A172 (cell line): ENCODE results near the gene CLIP1. TPM values are rescaled to one million over a fixed set of nuclear protein-coding genes. Genes with fewer than 3 reads are reported as not detected.

Source experiments
- DNase-seq: peaks from one replicate; pipeline ENCODE4 v3.0.0-alpha.2; 2015; ENCODE audit warnings: low spot score
- total RNA-seq: library from RNA; depleted of rRNA; stranded (reverse); fragments of >200 nt; shearing (Covaris generic); gene quantifications from 2 replicates; pipeline ENCODE4 v1.2.3, GENCODE V29; 2014

The CLIP1 gene
- total RNA-seq, 1 experiment from 2014 or later = 52.0 TPM

DNA sequence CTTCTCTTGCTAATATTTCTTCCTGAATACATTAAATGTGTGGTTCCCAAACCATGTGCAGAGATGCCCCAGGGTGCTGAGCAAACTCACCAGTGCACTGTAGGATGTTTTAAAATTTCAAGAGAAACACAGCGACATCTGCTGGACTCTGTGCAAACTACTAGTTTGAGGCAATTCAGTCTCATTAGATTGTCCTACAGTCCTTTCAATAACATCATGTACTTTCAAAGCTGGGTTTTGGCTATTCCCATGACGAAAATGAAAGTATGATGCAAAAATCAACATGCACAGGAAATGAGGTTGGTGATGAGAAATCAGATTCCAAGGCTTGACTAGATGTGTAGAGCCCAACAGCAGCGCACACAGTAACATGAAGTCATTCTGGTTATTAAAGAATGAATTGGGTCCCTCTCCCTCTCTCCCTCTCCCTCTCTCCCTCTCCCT is 66.3 kb downstream of the CLIP1 start:
- DNase-seq = peak; percentile 69

DNA sequence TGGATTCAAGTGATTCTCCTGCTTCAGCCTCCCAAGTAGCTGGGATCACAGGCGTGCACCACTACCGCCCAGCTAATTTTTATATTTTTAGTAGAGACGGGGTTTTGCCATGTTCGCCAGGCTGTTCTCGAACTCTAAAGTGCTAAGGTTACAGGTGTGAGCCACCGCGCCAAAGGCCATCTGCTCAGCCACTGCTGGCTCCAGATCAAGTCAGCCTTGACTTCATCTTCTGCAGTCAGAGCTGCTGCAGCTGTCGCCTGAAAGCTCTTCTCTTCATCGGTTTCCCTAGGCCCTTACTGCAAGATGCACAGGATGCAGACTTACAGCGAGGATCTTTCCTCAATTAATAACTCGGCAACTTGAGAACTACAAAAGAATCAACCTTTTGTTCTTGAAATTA is 66.8 kb downstream of the CLIP1 start:
- DNase-seq = no peak

DNA sequence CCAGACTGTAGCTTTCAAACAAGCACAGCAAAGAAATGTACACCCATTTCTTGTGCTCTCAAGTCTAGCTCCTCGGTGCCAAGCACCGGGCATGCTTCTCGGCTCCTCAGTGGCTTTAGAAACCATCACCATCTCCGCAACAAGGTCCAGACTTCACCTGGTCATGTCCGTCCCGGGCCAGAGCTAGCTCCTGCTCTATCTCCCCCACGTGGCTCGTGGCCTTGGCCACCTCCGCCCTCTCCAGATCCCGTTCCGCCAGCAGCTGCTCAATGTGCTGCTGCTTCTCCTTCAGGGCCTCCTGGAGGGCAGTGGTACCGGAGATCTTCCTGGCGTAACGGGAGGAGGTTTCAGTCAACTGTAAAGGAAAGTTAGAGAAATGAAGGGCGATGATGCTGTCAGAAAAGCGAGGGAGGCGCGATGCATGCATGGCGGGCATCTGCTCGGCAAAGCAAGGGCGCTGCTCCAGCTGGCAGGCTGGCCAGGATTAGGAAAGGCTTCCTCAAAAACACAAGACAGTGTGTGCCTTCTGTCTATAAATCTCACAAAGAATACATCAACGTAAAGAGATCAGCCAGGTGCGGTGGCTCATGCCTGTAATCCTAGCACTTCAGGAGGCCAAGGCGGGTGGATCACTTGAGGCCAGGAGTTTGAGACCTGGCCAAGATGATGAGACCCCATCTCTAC is 67.4 kb downstream of the CLIP1 start:
- no peak for DNase-seq

DNA sequence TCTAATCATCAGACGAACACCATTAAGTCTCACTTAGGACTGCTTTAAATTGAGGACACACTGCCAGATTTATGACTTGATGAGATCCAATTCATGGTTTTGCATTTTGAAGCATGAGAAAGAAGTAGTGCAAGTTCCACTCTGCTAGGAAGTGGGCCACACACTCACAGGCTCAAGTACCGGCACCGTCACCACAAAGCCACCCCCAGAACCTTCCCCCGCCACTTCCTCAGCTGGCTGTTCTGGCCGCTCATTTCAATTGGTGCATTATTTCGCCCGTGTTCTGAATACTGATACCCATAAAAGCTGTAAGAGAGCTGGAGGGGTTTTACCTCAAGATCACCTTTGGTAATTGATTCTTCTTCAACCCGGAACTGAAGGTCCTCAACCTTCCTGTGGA is 70.1 kb downstream of the CLIP1 start:
- no peak for DNase-seq

DNA sequence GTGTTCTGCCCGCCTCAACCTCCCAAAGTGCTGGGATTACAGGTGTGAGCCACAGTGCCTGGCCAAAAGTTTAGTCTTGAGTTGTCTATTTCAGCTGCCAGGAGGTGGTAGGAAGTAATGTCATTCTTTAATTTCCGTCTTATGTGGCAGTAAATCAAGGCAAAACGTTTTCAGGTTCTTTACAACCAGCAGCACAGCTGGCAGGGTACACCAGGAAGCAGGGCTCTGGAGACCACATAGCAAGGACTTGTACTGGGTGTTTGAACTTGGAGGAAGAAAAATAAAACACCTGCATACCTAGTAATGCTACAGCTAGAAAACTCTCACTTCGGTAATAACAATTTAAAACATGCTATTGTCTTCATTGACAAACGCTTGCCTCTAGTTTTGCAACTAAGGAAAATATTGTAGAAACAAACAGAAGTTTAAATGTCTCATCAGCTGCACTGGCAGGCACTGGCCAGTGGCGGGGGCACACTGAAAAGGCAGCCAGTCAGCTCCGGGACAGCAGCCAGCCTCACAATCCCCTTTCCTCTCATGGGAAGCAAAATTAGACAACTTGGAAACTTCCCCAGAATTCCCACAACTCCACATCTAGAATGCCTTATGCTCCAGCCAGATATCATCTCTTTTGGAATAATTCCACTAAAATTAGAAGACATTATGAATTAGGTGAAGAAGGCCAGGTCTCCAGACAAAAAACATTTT is 72.2 kb downstream of the CLIP1 start:
- DNase-seq = no peak

DNA sequence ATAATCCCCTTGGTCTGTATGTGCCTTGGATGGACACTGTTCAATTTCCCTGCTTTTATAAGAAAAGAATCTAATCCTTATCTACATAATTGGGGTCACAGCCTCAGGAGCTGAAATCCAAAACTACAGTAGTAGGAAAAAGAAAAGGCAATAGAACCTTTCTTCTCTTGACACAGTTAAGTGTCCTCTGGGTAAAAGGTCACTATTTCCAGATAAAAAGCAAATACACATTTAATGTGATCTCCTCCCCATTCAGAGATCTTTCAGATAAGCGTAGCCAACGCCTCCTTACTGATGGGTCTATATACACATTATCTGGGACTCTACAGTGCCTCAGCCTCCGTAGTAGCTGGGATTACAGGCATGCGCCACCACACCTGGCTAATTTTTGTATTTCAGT is 73.4 kb downstream of the CLIP1 start:
- DNase-seq = no peak

DNA sequence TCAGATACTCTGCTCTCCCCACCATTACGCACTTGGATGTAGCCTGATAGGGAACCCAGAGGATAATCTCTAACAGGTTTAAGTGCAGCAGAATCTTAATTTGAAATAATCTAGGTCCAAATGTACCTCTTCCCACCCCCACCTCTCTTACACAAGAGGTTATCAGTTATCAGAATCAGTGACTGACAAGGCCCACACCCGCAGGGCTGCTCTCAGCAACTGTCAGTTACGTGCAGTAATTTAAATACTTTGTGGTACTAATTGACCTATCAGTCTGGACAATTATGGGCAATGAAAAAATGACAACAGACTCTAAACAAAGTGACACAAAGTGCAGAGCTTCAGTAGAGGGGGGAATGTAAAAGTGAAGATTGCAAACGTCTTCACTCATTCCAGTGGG is 74.0 kb downstream of the CLIP1 start:
- DNase-seq = no peak

DNA sequence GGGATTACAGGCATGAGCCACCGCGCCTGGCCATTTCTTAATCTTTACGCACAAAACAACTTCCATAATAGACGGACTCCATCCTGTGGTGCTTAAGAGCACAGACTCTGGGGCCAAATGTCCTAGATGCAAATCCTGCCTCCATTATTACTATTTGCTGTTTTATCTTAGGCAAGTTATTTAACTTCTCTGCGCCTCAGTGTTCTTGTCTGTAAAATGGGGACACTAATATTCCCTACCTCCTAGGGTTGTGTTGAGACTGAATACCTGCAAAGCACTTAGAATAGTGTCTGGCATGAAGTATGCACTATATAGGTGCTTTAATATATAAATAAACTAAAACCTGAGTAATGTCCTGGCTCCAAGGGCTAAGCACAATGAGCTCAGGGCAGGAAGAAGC is 76.4 kb downstream of the CLIP1 start:
- DNase-seq = no peak

DNA sequence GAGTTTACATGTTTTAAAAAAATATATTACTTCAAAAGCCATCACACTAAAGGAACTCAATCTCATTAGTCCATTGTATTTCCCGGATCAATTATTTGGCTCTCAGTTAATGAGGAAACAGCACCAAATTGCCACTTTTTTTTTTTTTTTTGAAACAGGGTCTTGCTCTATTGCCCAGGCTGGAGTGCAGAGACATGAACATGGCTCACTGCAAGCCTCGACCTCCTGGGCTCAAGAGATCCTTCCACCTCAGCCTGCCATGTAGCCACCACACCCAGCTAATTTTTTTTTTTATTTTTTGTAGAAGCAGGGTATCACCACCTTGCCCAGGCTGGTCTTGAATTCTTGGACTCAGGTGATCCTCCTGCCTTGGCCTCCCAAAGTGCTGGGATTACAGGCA is 77.4 kb downstream of the CLIP1 start:
- DNase-seq = no peak

DNA sequence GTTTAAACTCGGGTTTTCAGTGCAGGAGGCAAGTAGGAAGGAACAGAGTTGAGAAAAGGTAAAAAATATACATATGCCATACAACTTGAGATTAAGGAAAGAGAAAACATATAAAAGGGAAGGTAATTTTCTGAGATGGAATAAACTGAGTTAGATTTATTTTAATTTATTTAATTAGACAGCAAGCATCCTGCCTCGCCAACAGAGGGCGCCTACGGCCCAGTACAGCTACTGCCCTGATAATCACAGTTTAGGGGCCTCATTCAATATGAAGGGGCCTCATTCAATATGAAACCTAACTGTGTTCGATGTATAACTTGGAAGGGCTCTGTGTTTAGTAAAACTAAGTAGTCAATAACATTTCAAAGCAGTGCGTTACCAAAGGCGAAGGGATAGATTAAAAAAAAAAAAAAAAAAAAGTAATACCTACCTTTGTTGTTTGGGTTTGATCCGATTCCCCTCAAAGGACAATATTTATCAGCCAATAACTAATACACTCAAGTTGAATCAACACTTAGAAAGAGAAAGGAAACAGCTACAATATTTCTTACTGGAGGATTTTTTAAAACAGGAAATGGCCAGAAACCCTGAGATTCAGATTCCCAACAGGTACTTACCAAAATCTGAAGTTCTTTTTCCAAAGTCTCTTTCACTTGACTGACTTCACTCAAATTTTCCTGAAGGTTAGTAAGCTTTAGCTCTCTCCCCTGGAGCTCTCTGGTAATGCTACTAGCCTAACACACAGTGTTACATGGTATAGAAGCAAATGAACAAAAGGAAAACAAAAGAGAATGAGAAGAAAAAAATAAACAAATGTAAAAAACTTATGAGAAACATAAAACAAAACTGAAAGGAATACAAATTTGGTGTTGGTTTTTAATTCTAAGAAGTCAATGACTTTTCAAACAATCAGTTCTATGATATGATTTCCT is 86.2 kb downstream of the CLIP1 start:
- peak; percentile 12 for DNase-seq

DNA sequence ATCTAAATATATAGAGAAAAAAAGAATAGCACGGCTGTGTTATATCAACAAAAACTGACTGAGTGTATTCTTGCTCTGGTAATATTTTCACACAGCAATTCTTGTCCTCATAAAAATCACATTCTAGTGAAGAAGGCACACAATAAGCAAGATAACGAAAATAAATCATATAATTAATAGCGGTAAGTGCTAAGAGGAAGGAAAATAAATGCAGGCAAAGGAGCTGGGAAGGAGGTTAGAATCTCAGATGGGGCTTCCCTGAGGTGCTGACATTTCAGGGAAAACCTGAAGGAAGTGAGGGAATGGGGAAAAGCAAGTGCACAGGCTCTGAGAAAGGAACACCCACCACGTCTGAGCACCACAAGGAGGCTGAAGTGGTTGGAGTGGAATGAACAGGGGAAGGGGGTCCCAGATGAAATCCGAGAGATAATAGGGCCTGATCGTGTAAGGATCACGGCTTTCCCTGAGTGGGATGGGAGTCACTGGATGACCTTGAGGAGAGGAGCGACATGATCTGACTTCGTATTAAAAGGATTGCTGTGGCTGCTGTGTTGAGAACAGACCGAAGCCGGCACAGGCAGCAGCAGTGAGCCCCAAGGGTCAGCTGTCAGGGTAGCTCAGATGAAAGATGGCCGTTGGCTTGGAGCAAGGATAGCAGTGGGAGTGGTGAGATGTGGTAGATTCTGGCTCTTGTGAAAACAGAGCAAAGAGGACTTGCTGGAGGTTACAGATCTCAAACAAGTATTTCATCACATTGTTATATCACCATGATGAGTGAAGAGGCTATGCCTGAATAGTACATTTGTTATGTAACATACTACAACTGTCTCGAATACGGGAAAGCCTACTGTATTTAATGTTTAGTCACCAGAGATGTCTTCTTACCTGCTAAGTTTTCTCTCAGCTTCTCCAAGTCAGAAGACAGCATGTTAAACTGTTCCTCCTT is 89.1 kb downstream of the CLIP1 start:
- no peak for DNase-seq

DNA sequence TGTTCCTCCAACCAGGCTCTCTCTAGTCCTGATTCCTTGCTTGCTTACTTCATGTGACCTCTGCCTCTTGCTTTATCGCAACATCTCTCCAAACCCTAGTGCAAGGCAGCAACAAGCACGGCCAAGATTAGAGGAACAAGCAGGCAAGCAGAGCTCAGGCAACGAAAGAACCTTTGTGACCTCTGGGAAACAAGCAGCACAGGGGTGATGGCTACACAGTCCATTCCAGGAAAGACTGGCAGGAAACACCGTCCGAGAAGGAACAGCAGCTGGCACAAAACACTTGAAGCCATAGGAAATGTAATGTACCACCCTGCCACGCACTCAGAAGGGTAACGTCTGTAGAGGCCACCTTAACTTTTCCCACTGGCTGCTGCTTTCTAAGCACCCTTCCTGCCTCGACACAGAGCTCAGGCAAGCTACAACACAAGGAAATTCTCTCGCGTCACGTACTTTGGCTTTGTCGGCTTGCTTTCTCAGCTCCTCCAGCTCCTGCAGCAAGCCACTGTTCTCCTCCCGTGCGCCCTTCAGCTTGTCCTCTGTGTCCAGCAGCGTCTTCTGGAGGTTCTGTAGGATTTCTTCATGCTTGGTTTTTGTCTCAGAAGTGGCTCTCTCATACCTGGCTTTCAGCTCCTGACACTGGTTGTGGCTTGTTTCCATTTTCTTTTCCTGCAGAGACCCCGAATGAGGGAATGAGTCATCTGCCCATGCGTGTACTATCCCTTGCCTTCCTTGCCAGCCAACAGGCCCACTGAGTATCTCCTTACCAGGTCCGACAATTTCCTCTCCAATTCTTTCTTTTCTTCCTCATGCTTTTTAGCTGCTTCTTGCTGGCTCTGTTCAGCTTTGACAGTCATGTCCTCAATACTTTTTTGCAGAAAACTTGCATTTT is 94.7 kb downstream of the CLIP1 start:
- DNase-seq = no peak

DNA sequence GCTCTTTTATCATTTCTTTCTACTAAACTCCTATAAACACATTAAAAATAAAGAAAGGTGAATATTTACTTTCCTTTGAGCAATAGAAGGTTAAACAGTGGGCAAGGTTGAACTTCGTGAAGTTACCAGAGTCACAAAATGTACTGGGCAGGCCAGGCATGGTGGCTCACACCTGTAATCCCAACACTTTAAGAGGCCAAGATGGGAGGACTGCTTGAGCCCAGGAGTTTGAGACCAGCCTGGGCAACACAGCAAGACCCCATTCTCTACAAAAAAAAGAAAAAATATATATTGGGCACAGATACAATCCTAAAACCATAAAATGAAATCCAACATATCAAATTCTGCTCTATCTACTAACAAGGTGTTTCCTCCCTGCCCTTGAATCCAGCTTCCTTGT is 95.5 kb downstream of the CLIP1 start:
- DNase-seq = no peak

DNA sequence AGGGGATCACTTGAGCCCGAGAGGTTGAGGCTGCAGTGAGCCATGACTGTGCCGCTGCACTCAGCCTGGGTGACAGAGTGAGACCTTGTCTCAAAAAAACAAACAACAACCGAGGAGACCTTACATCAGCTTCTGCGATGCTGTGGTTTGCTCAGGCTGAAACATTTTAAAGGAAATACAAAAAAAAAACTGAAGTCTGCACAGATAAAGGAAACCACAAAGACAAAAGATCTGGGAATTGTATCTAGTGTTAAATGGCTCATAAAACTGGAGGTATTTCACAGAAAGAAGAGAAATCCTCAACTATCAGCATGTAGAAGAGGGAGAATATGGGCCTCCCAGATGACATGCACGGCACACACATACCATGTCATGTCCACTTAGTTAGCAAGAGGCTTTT is 95.9 kb downstream of the CLIP1 start:
- no peak for DNase-seq

DNA sequence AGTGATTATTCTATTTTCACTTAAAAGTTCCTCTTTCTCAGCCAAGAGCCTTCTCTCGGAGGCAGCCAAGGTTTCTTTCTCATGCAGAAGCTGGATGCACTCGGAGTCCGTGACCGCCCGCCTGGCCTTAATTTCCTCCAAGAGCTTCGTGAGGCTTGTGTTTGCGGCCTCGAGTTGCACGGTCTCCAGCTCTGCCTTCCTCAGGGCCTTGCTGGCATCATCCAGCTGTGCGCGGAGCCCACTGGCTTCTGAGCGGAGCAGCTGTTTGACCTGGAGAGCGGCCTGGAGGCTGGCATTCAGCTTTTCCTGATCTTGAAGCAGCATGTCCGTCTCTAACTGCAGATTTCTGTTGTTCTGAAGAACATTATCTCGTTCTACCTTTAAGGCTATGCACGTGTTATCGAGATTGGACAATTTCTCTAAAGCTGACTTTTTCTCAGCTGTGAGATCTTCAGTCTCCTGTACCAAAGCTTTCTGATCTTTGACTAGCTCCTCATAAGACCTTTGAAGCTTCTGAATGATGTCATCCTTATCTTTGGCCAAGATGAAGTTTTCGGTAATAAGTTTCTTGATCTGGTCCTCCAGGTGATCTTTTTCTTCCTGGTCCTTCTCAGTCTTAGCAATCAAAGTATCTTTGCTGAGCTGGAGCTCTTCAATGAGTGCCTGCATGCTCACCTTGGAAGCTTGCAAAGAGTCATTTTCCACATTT is 99.0 kb downstream of the CLIP1 start:
- no peak for DNase-seq

DNA sequence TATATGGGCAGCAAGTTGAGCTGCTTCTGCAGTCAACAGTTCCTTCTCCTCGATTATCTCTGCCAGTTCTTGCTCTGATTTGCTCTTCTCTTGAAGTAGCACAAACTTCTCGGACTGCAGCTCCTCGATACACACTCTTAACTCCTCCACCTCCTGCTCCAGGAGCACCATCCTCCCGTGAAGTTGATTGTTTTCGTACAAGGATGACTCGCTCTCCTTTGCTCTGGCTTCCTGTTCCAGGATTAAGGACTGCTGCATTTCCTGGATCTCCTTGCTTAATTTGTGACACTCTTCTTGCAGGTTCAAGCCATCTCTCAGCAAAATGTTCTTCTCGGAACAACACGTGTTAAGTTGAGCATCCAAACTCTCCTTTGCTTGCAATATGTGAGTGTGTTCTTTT is 100.0 kb downstream of the CLIP1 start:
- DNase-seq = peak; percentile 51

DNA sequence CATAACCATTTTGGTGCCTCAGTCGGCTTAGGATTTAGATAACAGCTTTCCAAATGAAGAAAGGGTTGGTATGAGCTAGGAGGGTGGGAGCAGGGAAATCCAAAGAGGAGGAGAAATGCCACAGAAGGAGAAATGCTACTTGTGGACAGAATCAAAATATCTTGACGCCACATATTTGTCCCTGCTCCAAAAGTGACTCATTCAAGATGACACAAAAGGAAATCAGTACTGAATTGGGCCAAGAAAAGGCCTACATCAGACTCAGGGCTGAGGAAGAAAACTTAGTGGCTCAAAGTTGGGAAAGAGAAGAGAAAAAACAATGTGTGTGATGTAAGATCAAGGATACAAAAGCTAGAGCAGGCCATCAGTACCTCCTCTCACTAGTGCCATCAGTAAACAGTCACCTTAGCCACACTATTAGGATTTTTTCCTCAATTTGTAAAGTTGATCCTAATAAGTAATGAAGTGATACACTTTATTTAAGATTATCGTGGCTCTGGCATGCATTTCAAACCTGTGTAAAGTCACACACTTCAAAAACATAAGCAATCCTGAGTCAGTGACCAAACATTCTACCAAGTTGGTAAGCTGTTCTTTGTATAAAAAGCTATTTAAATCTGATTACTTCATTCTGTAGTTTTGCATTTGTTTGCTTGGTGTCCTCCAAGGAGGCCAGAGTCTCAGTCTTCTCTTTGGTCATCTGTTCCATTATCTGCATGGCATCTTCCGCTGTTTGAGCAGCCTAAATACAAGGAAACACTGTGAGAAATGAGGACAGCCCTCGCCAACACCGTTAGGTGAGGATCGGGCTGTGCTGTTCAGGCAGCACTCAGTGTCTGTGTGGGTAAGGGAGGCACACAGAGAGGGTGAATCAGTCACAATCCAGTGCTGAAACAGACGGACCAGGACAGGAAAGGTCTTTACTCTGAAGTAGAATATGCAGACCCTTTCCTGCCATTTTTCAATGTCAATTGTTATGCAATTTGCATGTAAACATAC is 103.6 kb downstream of the CLIP1 start:
- peak; percentile 84 for DNase-seq

DNA sequence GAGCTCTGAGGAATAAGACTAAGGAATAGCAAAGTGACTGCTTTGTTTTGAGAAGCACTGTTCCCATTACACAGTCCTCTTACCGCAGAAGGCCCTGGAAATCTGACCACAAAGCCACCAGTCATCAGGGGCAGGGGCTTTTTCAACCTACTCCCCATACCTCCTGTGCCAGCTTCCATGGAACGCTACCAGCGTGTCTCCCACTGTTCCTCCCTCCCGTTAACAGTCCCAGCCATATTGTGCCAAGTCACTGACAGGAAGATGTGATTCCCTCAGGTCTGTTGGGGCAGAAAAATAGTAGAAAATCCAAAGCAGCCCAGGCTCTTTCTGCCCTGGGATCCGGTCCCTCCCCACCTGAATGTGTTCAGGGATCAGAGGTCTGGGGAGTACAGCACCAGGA is 109.5 kb downstream of the CLIP1 start:
- DNase-seq = no peak
